SKM-1 (cell line): ENCODE results near the gene GANC.
A peak's percentile ranks its signal among the peaks of the same experiment; 100 is the strongest.
"Not testable (repeated sequence)": the region's sequence is repeated elsewhere in the genome, so short reads cannot be mapped to it uniquely, and the experiment has no call there.

Source experiments
- DNase-seq: peaks from one replicate; lab custom pipeline; 2025; ENCODE audit not compliant: unreplicated experiment; lab: John Stamatoyannopoulos, UW

GANC gene

GRCh38 chr15:42272939-42273899 is at the start of gene GANC, which contains the start of gene TMEM87A:
Gene GANC, plus strand, starts transcription at chr15:42273201. Its CDS starts 1,281 bp downstream, at chr15:42274482.
Gene TMEM87A, minus strand, starts transcription at chr15:42273433. Its CDS starts 35 bp downstream, at chr15:42273398.
- DNase-seq = peak; percentile 98

- DNase-seq = no peak
These were observed 46.4 kb upstream of the GANC start for GRCh38 chr15:42226648-42227047.

- no peak for DNase-seq
These were observed 45.0 kb upstream of the GANC start for GRCh38 chr15:42228036-42228435.

GRCh38 chr15:42228981-42229380 is 44.0 kb upstream of the GANC start:
- not testable (repeated sequence) for DNase-seq

GRCh38 chr15:42231088-42231487 is 41.9 kb upstream of the GANC start:
- DNase-seq = no peak

GRCh38 chr15:42232606-42233005 is 40.4 kb upstream of the GANC start:
- DNase-seq = no peak

GRCh38 chr15:42233107-42233506 is 39.9 kb upstream of the GANC start:
- DNase-seq = no peak

GRCh38 chr15:42239528-42240182 is 33.3 kb upstream of the GANC start:
- DNase-seq = no peak

- DNase-seq = no peak
These were observed 32.2 kb upstream of the GANC start for GRCh38 chr15:42240823-42241222.

- no peak for DNase-seq
These were observed 19.7 kb upstream of the GANC start for GRCh38 chr15:42253300-42253699.

GRCh38 chr15:42264795-42265194 is 8.2 kb upstream of the GANC start:
- no peak for DNase-seq

GRCh38 chr15:42267286-42267685 is 5.7 kb upstream of the GANC start:
- no peak for DNase-seq

- DNase-seq = no peak
These were observed 2.5 kb upstream of the GANC start for GRCh38 chr15:42270551-42270950.

GRCh38 chr15:42270996-42271395 is 2.0 kb upstream of the GANC start:
- no peak for DNase-seq

- no peak for DNase-seq
These were observed 1.1 kb downstream of the GANC start for GRCh38 chr15:42273900-42274701.

- no peak for DNase-seq
These were observed 1.6 kb downstream of the GANC start for GRCh38 chr15:42274702-42274989.

GRCh38 chr15:42275780-42276391 is 2.9 kb downstream of the GANC start:
- DNase-seq = no peak

GRCh38 chr15:42276762-42277161 is 3.8 kb downstream of the GANC start:
- DNase-seq = no peak

GRCh38 chr15:42279234-42279723 is 6.3 kb downstream of the GANC start:
- peak; percentile 60 for DNase-seq

- DNase-seq = no peak
These were observed 9.3 kb downstream of the GANC start for GRCh38 chr15:42282344-42282743.

GRCh38 chr15:42282926-42283325 is 9.9 kb downstream of the GANC start:
- DNase-seq = no peak
